Spleen (tissue), 7 donors: Measurements from ENCODE around the gene GNG13.

ENCODE experiments used
- POLR2A ChIP-seq, 3 donors: fragments of 450-650 bp; IDR thresholded peaks; one replicate each; pipeline ENCODE4 v1.5.1; 2017; ENCODE audit warnings: antibody characterized with exemption in 3 of 3, mild to moderate bottlenecking in 1 of 3
- TF ChIP-seq, protein P1 (sequence below), 11 experiments: fragments of 200-600 bp in 7 of 11; fragments of 450-650 bp in 4 of 11; sonication (generic) in 4 of 11; IDR thresholded peaks in 8 of 11; conservative IDR thresholded peaks in 3 of 11; 1 replicate in 7 of 11; 2 replicates in 4 of 11; pipeline versions ENCODE4 v1.4.0 to v1.8.0; 2016 to 2021; ENCODE audit warnings: antibody characterized with exemption in 11 of 11, inconsistent platforms in 4 of 11, mild to moderate bottlenecking in 1 of 11
- donor health status: DM: no; HTN: no; CAD: no; lungs with moderate emphysema.
- donor health status: DM: no; HTN: no; CAD: no.
- donor health status: DM: no; HTN: no; CAD: no.

- TF ChIP-seq, protein P1, sequence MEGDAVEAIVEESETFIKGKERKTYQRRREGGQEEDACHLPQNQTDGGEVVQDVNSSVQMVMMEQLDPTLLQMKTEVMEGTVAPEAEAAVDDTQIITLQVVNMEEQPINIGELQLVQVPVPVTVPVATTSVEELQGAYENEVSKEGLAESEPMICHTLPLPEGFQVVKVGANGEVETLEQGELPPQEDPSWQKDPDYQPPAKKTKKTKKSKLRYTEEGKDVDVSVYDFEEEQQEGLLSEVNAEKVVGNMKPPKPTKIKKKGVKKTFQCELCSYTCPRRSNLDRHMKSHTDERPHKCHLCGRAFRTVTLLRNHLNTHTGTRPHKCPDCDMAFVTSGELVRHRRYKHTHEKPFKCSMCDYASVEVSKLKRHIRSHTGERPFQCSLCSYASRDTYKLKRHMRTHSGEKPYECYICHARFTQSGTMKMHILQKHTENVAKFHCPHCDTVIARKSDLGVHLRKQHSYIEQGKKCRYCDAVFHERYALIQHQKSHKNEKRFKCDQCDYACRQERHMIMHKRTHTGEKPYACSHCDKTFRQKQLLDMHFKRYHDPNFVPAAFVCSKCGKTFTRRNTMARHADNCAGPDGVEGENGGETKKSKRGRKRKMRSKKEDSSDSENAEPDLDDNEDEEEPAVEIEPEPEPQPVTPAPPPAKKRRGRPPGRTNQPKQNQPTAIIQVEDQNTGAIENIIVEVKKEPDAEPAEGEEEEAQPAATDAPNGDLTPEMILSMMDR (IDR thresholded peaks at IDR 0.05 in 8 of 11, conservative IDR thresholded peaks at IDR 0.05 in 3 of 11): no peak
- TF ChIP-seq POLR2A (IDR thresholded peaks at IDR 0.05): no peak
Observed at GRCh38 chr16:789191-789850, 11.2 kb downstream of the GNG13 start.
